CD4-positive, alpha-beta T cell treated with Interferon alpha-2 for 1 hour (primary cell): ENCODE data around the gene INTS7.

Experiments
- DNase-seq, 2 donors: peaks; one replicate each; pipeline ENCODE4 v3.0.0-alpha.2; 2020 to 2022

INTS7 gene

GRCh38 chr1:211901945-211902344 lies 133.4 kb downstream of the INTS7 start:
- no peak for DNase-seq

- no peak for DNase-seq
Observed at GRCh38 chr1:211900441-211900840, 134.9 kb downstream of the INTS7 start.

- no peak for DNase-seq
Observed at GRCh38 chr1:211896958-211897357, 138.4 kb downstream of the INTS7 start.

GRCh38 chr1:211895126-211895759 lies 140.1 kb downstream of the INTS7 start:
- DNase-seq, result no peak

GRCh38 chr1:211894312-211894711 lies 141.0 kb downstream of the INTS7 start:
- DNase-seq, result no peak

- no peak for DNase-seq
Observed at GRCh38 chr1:211893260-211893659, 142.1 kb downstream of the INTS7 start.

GRCh38 chr1:211892577-211892976 lies 142.8 kb downstream of the INTS7 start:
- DNase-seq, result no peak

- no peak for DNase-seq
Observed at GRCh38 chr1:211891708-211892107, 143.6 kb downstream of the INTS7 start.
